T-helper 1 cell (primary cell): ENCODE results near the gene AP3S1.

Source experiments
- DNase-seq, 5 donors: peaks; one replicate each; pipeline ENCODE4 v3.0.0-alpha.2; 2012 to 2020

The AP3S1 gene

GRCh38 chr5:115941051-115941675 lies 99.4 kb downstream of the AP3S1 start:
- DNase-seq: no peak

- no peak for DNase-seq
These were observed 102.8 kb downstream of the AP3S1 start for GRCh38 chr5:115944501-115944900.

GRCh38 chr5:115946655-115947054 lies 104.9 kb downstream of the AP3S1 start:
- no peak for DNase-seq

GRCh38 chr5:115947260-115947659 lies 105.5 kb downstream of the AP3S1 start:
- no peak for DNase-seq

GRCh38 chr5:115948091-115948534 lies 106.4 kb downstream of the AP3S1 start:
- no peak for DNase-seq

- no peak for DNase-seq
These were observed 107.4 kb downstream of the AP3S1 start for GRCh38 chr5:115949096-115949495.

GRCh38 chr5:115952588-115952987 lies 110.9 kb downstream of the AP3S1 start:
- no peak for DNase-seq

- no peak for DNase-seq
These were observed 112.4 kb downstream of the AP3S1 start for GRCh38 chr5:115954144-115954543.

- DNase-seq: no peak
These were observed 115.2 kb downstream of the AP3S1 start for GRCh38 chr5:115956957-115957356.

- DNase-seq: no peak
These were observed 119.9 kb downstream of the AP3S1 start for GRCh38 chr5:115961381-115962238.

GRCh38 chr5:115962239-115962564 lies 120.5 kb downstream of the AP3S1 start, which contains the start of gene LVRN:
Gene LVRN (plus strand): TSS chr5:115962475. CDS start chr5:115962618, 143 bp downstream.
- no peak for DNase-seq

- DNase-seq: no peak
These were observed 121.0 kb downstream of the AP3S1 start for GRCh38 chr5:115962565-115963402.

GRCh38 chr5:115963566-115963965 lies 121.8 kb downstream of the AP3S1 start:
- DNase-seq: no peak
